Heart right ventricle (tissue), 16 donors: ENCODE results near the gene ZNRF2. TPM values are rescaled to one million over a fixed set of nuclear protein-coding genes. Genes with fewer than 3 reads are reported as not detected.
"Not testable (repeated sequence)": the region's sequence is repeated elsewhere in the genome, so short reads cannot be mapped to it uniquely, and the experiment has no call there.

ENCODE experiments used
- ATAC-seq, 8 donors: fragments of 200-7000 bp; cut with Tn5 transposase; one replicate each; pipeline ENCODE4 v1.9.1; 2020; ENCODE audit warnings: mild to moderate bottlenecking in 8 of 8, moderate library complexity in 8 of 8, moderate number of reproducible peaks in 1 of 8
- DNase-seq, 2 donors: peaks; one replicate each; pipeline ENCODE4 v3.0.0-alpha.2; 2020
- H3K27ac ChIP-seq, 10 donors: fragments of 200-600 bp; sonication (generic) in 2 of 10; one replicate each; pipeline versions ENCODE4 v1.5.0 to v1.8.0; 2020 to 2022; ENCODE audit warnings: mild to moderate bottlenecking in 3 of 10
- H3K27me3 ChIP-seq, 7 donors: fragments of 200-600 bp; one replicate each; pipeline ENCODE4 v1.8.0; 2021 to 2022; ENCODE audit warnings: mild to moderate bottlenecking in 2 of 7
- H3K36me3 ChIP-seq, 9 donors: fragments of 200-600 bp; sonication (generic) in 1 of 9; one replicate each; pipeline versions ENCODE4 v1.5.0 to v1.8.0; 2020 to 2022; ENCODE audit warnings: mild to moderate bottlenecking in 2 of 9
- H3K4me1 ChIP-seq, 9 donors: fragments of 200-600 bp; sonication (generic) in 1 of 9; one replicate each; pipeline versions ENCODE4 v1.5.0 to v1.8.0; 2020 to 2022; ENCODE audit warnings: mild to moderate bottlenecking in 4 of 9
- H3K4me3 ChIP-seq, 10 donors: fragments of 200-600 bp; sonication (generic) in 2 of 10; one replicate each; pipeline versions ENCODE4 v1.5.0 to v1.8.0; 2020 to 2022; ENCODE audit warnings: mild to moderate bottlenecking in 7 of 10, moderate library complexity in 2 of 10
- H3K9me3 ChIP-seq, 11 donors: fragments of 200-600 bp in 10 of 11; sonication (generic) in 2 of 11; one replicate each; pipeline versions ENCODE4 v1.5.0 to v1.8.0; 2013 to 2022; ENCODE audit warnings: mild to moderate bottlenecking in 2 of 11, control low read depth in 1 of 11, moderate library complexity in 1 of 11
- CTCF ChIP-seq, 9 donors: fragments of 200-600 bp; sonication (generic) in 2 of 9; IDR thresholded peaks; one replicate each; pipeline versions ENCODE4 v1.5.0 to v1.8.0; 2021 to 2022; ENCODE audit warnings: antibody characterized with exemption in 9 of 9, mild to moderate bottlenecking in 5 of 9, moderate library complexity in 1 of 9
- WGBS, 2 donors: extraction: QIAGEN DNeasy Blood & Tissue Kit; methylation state at CpG; one replicate each; pipeline ENCODE4 v1.1.7; 2013; ENCODE audit warnings: inconsistent platforms in 1 of 2; 5-methylcytosine and 5-hydroxymethylcytosine counted together
- intact Hi-C, 10 donors: fragments of 100-400 bp; cut with DNase I; formaldehyde crosslinking; loops; one replicate each; pipeline versions ENCODE4 v1.11.1 to v1.14.2; 2022
- polyA plus RNA-seq, 2 donors: library from polyadenylated mRNA; stranded (reverse); fragments of 200-250 nt; gene quantifications; one replicate each; pipeline ENCODE4 v1.2.3, GENCODE V29; 2013
- total RNA-seq, 10 donors: library from RNA; stranded (reverse); fragmentation: NEBNext Ultra II Directional in 3 of 10; extraction: Animal tissue kit (Norgen Biotek cat#: 25700) in 3 of 10; gene quantifications; one replicate each; pipeline versions ENCODE4 v1.2.1 to v1.2.4, GENCODE V29; 2021 to 2023
- donor health status: Arrhythmogenic right ventricular cardiomyopathy.
- donor health status: ischemic (EF 13 %, LVEDD 7.1; RV severe dilation, severe dysfunction).
- donor health status: healthy with polysubstance abuse.
- donor health status: DM: no; HTN: yes; CAD: no.
- donor health status: DM: no; HTN: no; CAD: no.
- donor health status: ischemic (EF 25% LVEDD 6.9; RV normal size, moderate dysfunction).
- donor health status: ischemic (EF 25% LVEDD 5.7; RV mildly dilated, moderate dysfunction).
- donor health status: healthy.
- donor health status: DM: yes; HTN: yes; CAD: no.
- donor health status: Ischemic cardiomyopathy.
- donor health status: ischemic (EF 35%, LVEDD 5.7; RV mildly dilated, moderate dysfunction).
- donor health status: nonischemic (EF 11% LVEDD 7.7; RV severe dilation, severe dysfunction).
- donor health status: DM: yes; HTN: yes; CAD: no.
- donor health status: PGD.
- donor health status: ischemic (EF 29% LVEDD 5.4; RV normal size, mild dysfunction).
- donor health status: nonischemic (EF 23%, LVEDD 6.1; RV moderate dilation, normal function).

The ZNRF2 gene
- total and polyA plus RNA-seq, 12 donors, result 2.9 to 13.8 (median 8.7) TPM

GRCh38 chr7:30260246-30260768 is 24.1 kb upstream of the ZNRF2 start:
- Histone ChIP-seq H3K9me3 (no peaks in the 10 kb centered on the region), H3K36me3 (no peaks in the 10 kb centered on the region), H3K4me3 (no peak overlapping the region), H3K27ac (no peak overlapping the region), H3K27me3 (no peaks in the 10 kb centered on the region), H3K4me1 (peaks cover 0 to 2% (median 0%) of the 10 kb centered on the region in 9 donors)
- 52 to 68% methylated on average over 1 of the region's 1 CpG for WGBS, 2 donors
- TF ChIP-seq CTCF (IDR thresholded peaks at IDR 0.05), result no peak
- ATAC-seq, result peak in 1 of 8 donors; percentile 29
- DNase-seq, result no peak
- intact Hi-C loops, result loop anchor here in 1 of 10 donors (10.0 kb wide), 1 partner anchor 96 kb away; no protein-coding TSS in a partner anchor

GRCh38 chr7:30263090-30263710 is 21.2 kb upstream of the ZNRF2 start:
- H3K27ac ChIP-seq, result no peak overlapping the region
- 52 to 58% methylated on average over 4 of the region's 4 CpGs for WGBS, 2 donors
- no peaks in the 10 kb centered on the region for H3K9me3 ChIP-seq
- DNase-seq (no peak), ATAC-seq (no peak)
- H3K27me3 ChIP-seq, result no peaks in the 10 kb centered on the region
- no peaks in the 10 kb centered on the region for H3K36me3 ChIP-seq
- intact Hi-C loops, result loop anchor here in 1 of 10 donors (10.0 kb wide), 1 partner anchor 98 kb away; no protein-coding TSS in a partner anchor
- no peak overlapping the region for H3K4me3 ChIP-seq
- TF ChIP-seq CTCF (IDR thresholded peaks at IDR 0.05), result no peak
- no peaks in the 10 kb centered on the region for H3K4me1 ChIP-seq

GRCh38 chr7:30264052-30264451 is 20.3 kb upstream of the ZNRF2 start:
- DNase-seq (no peak), ATAC-seq (no peak)
- Histone ChIP-seq H3K36me3 (no peaks in the 10 kb centered on the region), H3K4me3 (no peak overlapping the region), H3K9me3 (no peaks in the 10 kb centered on the region), H3K4me1 (peaks cover 0 to 6% (median 0%) of the 10 kb centered on the region in 9 donors), H3K27ac (no peak overlapping the region), H3K27me3 (no peaks in the 10 kb centered on the region)
- intact Hi-C loops, result loop anchor here in 1 of 10 donors (10.0 kb wide), 1 partner anchor 99 kb away; no protein-coding TSS in a partner anchor
- no peak for TF ChIP-seq CTCF (IDR thresholded peaks at IDR 0.05)
- 86 to 89% methylated on average over 4 of the region's 4 CpGs for WGBS, 2 donors

GRCh38 chr7:30265189-30265588 is 19.2 kb upstream of the ZNRF2 start:
- not testable (repeated sequence) for H3K27ac ChIP-seq

GRCh38 chr7:30266686-30267085 is 17.7 kb upstream of the ZNRF2 start:
- Histone ChIP-seq H3K27ac (no peak overlapping the region), H3K4me3 (no peak overlapping the region), H3K36me3 (no peaks in the 10 kb centered on the region), H3K27me3 (no peaks in the 10 kb centered on the region), H3K9me3 (no peaks in the 10 kb centered on the region), H3K4me1 (peaks cover 0 to 11% (median 0%) of the 10 kb centered on the region in 9 donors)
- DNase-seq, result no peak
- intact Hi-C loops, result loop anchor here in 1 of 10 donors (10.0 kb wide), 1 partner anchor 102 kb away; no protein-coding TSS in a partner anchor
- no peak for ATAC-seq
- 71 to 73% methylated on average over 1 of the region's 1 CpG for WGBS, 2 donors
- TF ChIP-seq CTCF (IDR thresholded peaks at IDR 0.05), result no peak

More at GRCh38 chr7:30265189-30265588, 19.2 kb upstream of the ZNRF2 start:
- intact Hi-C loops, result loop anchor here in 1 of 10 donors (10.0 kb wide), 1 partner anchor 100 kb away; no protein-coding TSS in a partner anchor
- H3K36me3 ChIP-seq, ATAC-seq, H3K9me3 ChIP-seq, H3K27me3 ChIP-seq, H3K4me3 ChIP-seq, DNase-seq: not testable (repeated sequence)
- H3K4me1 ChIP-seq, result peaks cover 0 to 11% (median 0%) of the 10 kb centered on the region in 9 donors
- WGBS, 2 donors, result 93 to 96% methylated on average over 4 of the region's 4 CpGs
